SU-DHL-6 (cell line): ENCODE results near the gene ANKRD13D.

ENCODE experiments used
- CTCF ChIP-seq: fragments of 200-600 bp; sonication (generic); IDR thresholded peaks from one replicate; pipeline ENCODE4 v1.5.1; 2017; ENCODE audit warnings: antibody characterized with exemption, mild to moderate bottlenecking, low read length, moderate library complexity; ENCODE audit not compliant: insufficient read depth, poor library complexity, severe bottlenecking
- EZH2phosphoT487 ChIP-seq: fragments of 200-600 bp; sonication (generic), shearing (Covaris generic); conservative IDR thresholded peaks from 2 replicates; pipeline ENCODE4 v1.6.1; 2018; ENCODE audit warnings: mild to moderate bottlenecking, antibody characterized with exemption, low read length, moderate library complexity, mixed read lengths

- TF ChIP-seq CTCF, result no peak
- no peak for TF ChIP-seq EZH2phosphoT487
Measured at GRCh38 chr11:67301313-67301921, 12.3 kb downstream of the ANKRD13D start.
